KOPT-K1 (cell line): ENCODE data around the gene SENP5.

Source experiments
- H3K27ac ChIP-seq: fragments of 200-600 bp; sonication (generic); 2 replicates; pipeline ENCODE4 v1.5.1; 2016; ENCODE audit warnings: antibody characterized with exemption, mild to moderate bottlenecking, low read depth, low read length; ENCODE audit not compliant: poor library complexity, severe bottlenecking
- H3K36me3 ChIP-seq: fragments of 200-600 bp; sonication (generic); 2 replicates; pipeline ENCODE4 v1.5.1; 2017; ENCODE audit warnings: antibody characterized with exemption, mild to moderate bottlenecking, low read length, moderate library complexity; ENCODE audit not compliant: insufficient read depth
- H3K9me3 ChIP-seq: fragments of 200-600 bp; sonication (generic); 2 replicates; pipeline ENCODE4 v1.5.1; 2017; ENCODE audit warnings: antibody characterized with exemption, low read length, mild to moderate bottlenecking; ENCODE audit not compliant: insufficient read depth, poor library complexity, severe bottlenecking

Gene SENP5

DNA sequence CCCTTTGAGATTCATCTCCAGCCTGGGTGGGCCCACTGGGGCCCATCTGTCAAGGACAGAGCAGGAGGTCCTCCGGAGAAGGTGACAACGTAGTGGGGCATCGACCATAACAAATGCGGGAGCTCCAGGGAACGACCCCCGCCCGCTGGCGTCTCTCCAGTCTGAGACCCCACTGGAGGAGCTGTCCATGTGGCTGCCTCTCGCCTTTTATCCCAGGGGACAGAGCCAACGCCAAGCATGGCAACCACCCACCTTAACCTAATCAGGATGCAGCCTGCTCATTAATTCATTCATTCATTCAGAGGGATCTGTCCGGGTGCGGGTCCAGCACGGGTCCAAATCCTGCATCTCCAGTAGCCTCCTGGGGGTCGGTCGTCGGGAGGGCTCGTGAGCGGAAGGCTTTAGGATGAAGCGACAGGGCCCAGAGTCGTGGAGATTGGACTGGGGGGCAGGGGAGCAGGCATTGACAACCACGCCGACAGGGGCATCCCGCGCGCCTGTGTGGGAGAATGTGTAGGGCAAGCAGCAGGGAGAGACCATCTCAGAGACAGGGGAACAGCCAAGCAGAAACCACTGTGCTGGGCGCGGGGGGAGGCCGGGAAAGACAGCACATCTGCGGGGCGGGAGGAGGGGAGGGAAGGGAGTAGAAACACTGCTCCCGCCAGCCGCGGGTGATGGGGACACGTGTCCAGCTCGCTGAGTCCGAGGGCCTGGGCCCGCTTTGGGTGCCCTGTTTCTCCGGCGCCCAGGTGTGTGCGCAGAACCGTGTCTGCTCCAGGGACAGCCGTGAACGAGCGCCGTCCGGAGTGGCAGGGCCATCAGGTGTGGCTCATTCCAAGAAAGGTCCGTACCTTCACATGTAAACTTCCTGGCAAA lies 99.0 kb downstream of the SENP5 start:
- Histone ChIP-seq H3K36me3 (no peaks in the 10 kb centered on the region), H3K9me3 (no peaks in the 10 kb centered on the region), H3K27ac (no peak overlapping the region)

DNA sequence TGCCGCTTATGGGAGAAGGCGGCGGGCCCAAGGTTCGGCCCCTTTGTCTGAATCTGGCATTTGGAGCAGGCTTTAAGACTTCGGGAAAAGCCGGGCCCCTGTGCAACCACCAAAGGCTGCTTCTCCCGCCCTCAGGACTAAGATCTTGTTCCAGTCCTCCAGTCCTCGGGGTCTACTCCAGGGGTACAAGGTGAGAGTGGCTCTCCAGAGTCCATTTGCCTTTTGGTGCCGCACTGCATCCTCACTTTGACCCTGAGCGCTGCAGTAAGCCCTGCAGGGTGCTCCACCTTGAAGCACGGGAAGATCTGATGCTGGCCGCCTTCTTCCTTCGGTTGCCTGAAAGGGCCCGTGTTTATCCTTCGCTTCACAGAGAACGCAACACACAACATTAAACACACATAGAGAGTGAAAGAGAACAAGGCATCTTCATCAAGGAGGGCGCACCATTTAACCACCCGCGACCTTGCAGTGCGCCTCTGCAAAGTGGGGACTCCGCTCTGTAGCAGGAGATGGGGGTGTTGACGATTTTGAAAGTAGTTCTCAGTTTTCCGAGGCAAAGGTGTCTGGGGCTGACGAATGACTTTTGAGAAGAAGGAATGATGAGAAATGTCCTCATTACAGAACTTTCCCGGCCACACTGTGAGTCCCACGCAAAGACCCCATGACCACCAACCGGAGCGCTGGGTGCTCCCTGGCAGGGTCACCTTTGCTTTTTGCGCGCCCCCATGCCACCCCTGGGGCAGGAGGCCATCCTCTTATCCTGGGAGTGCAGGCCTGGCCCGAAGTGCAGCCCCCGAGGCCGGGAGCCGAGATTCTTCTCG lies 99.9 kb downstream of the SENP5 start:
- Histone ChIP-seq H3K27ac (no peak overlapping the region), H3K9me3 (no peaks in the 10 kb centered on the region), H3K36me3 (no peaks in the 10 kb centered on the region)

DNA sequence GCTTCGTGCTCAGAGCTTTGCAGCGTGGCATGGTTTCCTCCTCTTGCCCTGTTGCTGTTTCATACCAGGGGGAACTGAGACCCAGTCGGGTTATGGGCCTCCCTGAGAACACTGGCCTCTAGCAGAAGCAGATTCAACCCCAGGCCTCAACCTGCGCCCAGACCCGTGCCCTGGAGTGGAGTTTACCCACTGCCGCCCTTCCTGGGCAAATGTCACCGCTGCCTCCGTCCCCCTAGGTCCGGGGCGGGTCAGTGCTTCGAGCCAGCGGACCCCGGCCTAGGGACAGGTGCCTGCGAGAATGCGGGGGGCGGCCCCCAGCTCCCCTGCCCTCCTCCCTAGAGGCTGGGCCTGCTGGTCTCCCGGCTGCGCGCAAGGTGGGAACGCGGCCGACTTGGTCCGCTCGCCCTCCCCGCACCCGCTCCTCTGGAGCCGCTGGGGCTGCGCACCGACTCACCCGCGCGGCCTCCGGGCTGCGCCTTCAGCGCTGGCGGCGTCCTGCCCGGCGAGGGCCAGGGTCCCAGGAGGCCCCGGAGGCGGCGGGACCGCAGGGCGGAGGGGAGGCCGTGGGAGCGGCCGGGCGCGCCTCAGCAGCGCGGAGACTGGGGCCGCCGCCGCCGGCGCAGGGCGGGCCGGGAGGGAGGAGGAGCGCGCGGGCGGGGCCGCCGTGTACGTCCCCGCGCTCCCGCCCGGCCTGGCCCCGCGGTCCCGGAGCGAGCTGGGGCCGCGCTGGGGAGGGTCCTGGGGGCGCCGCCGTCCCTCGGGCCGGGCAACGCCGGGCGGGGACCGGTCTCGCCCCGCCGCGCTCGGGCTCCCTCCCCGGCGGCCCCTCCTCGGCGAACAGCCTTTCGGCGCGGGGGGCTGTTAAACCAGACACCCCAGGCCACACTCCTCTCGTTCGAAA lies 100.8 kb downstream of the SENP5 start, which contains the start of gene PIGZ:
PIGZ (minus strand) TSS at position 601 of the 901 bp plus-strand sequence. CDS start 16,802 bp downstream, outside the sequence.
- no peaks in the 10 kb centered on the region for H3K9me3 ChIP-seq
- H3K36me3 ChIP-seq, result no peaks in the 10 kb centered on the region
- peak within 1 kb of the TSS; percentile 59 for H3K27ac ChIP-seq

DNA sequence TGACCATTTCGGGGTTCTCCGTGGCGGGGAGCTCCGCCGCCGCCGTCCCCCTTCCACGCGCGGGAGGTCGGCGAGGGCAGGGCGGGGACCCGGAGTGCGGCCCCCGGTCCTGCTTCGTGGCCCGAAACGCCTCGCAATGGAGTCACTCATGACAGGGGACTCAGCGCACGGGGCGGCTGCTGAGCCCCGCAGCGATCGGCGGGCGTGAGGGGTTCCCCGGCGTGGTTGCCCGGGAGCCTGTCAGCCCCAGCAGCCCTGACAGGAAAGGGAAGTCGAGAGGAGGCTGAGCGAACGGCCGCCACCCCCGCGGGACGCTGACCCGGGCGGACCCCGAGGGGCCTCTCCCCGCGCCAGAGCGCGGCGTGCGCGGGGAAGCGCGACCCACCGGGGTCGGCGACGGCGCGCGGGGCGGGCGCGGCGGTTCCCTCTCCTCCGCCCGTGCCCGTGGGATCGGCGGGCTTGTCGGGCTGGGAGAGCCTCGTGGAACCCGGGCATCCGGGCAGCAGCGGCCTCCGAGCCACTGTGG lies 101.5 kb downstream of the SENP5 start:
- peak overlapping the region; percentile 59 for H3K27ac ChIP-seq
- H3K9me3 ChIP-seq, result no peaks in the 10 kb centered on the region
- H3K36me3 ChIP-seq, result no peaks in the 10 kb centered on the region

DNA sequence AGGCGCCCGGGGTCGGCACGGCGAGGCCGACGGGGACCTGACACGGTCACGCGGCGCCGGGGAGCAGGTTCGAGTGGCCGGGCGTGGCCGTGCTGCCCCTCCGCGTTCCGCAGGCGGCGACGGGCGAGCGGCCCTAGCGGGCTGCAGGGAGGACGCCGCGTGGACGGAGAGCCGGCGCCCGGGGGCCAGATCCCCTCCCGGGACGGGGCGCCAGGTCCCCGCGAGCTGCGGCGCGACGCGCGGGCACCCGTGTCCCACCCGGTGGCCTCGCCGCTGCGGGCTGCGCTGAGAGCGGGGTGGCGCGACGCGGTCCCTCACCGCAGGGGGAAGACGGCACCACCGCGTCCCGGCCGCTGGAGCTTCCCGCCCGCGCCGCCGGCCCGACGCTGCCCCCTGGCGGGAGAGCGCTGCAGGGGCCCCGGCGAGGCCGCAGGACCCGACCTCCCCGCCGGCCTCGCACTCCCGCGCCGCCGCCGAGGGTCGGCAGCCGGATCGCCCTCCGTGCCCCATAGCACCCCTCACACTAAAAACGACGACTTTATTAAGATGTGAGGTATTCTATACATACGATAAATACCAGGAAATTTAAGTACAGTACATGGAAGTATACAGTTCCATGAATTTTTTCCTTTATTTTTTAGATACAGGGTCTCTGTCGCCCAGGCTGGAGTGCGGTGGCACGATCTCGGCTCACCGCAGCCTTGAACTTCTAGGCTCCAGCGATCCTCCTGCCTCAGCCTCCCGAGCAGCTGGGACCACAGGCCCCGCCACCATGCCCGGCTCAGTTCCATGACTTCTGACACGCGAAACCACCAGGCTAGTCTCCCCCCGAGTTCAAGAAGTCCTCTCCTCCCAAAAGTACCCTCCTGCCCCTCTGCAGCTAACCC lies 102.2 kb downstream of the SENP5 start:
- Histone ChIP-seq H3K36me3 (no peaks in the 10 kb centered on the region), H3K27ac (peak overlapping the region; percentile 59), H3K9me3 (no peaks in the 10 kb centered on the region)

DNA sequence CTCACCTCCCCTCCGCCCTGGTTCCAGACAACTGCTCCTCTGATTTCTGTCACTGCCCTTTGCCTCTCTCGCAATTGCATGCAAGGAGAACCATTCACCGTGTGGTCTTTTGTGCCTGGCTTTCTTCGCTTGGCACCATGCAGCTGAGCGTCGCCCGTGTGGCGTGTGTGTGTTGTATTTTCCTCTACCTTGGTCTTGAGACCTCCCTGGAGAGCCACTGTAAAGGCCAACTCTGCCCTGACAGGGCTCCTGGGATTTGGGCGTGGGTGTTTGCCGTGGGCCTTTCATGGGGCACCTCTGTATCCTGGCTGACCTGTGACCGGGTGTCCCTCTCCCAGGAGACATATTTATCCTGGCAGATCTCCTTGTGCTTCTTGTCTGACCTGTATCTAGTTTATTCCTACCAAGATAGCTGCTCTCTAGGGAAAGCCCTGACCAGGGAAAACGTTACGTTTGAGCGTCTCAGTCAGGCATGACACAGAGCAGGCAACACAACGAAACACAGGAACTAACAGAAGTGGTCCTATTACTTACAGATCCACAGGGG lies 102.9 kb downstream of the SENP5 start:
- Histone ChIP-seq H3K9me3 (no peaks in the 10 kb centered on the region), H3K27ac (no peak overlapping the region), H3K36me3 (no peaks in the 10 kb centered on the region)

DNA sequence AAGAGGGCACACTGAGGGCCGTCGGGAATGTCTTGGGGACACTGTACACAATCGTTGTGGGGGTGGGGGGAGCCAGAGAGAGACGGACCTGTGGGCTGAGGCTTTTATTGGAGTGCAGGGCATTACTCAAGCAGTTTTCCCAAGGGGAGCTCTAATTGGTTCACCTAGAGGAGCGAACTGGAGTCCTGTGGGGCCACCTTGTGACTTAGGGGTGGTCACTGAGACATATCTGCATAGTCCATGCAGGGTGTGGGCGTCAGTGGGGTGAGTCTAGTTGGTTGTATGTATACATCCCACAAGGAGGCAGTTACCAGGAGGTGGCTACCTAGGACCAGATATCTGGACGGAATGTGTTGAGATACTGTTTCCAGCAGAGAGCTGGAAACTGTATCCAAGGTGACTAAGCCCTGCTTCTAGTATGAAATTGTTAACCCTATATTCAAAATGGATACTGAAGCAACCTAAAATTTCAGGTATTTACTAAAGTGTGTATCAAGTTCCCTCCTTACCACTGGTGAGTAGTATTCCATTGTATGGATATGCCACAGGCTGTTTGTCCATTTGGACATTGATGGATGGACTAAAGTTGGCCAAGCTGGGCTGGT lies 103.5 kb downstream of the SENP5 start:
- H3K36me3 ChIP-seq, result no peaks in the 10 kb centered on the region
- H3K9me3 ChIP-seq, result no peaks in the 10 kb centered on the region
- no peak overlapping the region for H3K27ac ChIP-seq

DNA sequence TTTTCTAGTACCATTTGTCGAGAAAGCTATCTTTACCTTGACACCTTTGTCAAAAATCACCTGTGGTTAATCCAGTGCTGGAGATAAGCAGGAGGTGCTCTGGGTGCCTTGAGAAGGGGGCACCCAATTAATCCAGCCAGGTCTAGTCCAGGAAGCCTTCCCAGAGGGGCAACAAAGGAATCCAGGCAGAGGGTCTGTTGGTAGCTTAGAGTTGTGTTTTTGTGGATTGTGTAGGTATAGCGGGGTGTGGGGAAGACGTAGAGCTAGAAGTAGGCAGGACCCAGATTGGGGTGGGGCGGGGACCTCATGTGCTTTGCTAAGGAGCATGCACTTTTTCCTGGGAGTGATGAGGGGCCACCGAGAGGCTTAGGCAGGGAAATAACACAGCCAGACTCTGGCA lies 106.9 kb downstream of the SENP5 start:
- no peak overlapping the region for H3K27ac ChIP-seq
- H3K9me3 ChIP-seq, result no peaks in the 10 kb centered on the region
- H3K36me3 ChIP-seq, result no peaks in the 10 kb centered on the region

DNA sequence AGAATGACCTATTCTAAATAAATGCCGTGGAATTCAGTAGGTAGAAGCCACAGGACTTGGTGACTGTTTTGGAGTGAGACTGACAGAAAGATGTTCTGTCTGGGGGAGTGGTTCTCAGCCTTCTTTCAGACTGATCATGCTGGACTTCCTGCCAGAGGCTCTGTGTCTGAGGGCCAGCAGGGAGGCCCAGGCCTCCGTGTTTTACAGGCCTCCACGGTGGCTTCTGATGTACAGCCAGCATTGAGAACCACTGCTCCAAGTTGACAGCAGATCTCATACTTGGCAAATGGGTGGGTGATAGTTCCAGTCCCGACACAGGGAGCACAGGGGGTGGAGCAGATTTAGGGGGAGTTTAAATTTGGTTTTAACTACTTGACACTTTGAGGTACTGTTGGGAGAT lies 107.6 kb downstream of the SENP5 start:
- Histone ChIP-seq H3K27ac (no peak overlapping the region), H3K9me3 (no peaks in the 10 kb centered on the region), H3K36me3 (no peaks in the 10 kb centered on the region)

DNA sequence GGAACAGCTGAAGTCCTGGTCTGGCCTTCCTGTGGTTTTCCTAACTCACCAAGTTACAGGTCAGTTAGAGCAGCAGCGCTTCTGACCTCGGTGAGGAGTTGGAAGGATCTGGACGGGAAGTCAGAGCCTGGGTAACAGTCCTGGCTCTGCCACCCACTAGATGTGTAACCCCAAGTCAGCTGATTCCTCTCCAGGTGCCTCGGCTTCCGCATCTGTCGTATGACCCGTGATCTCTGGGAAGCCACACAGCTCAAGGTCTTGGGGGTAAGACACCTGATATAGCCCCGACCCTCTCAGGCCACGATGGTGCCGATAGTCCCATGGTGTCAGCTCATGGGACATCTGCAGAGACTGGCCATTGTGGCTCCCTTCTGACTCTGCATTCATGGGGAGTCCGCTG lies 109.2 kb downstream of the SENP5 start:
- H3K9me3 ChIP-seq, result peaks cover 3% of the 10 kb centered on the region
- no peaks in the 10 kb centered on the region for H3K36me3 ChIP-seq
- H3K27ac ChIP-seq, result peak overlapping the region; percentile 24

DNA sequence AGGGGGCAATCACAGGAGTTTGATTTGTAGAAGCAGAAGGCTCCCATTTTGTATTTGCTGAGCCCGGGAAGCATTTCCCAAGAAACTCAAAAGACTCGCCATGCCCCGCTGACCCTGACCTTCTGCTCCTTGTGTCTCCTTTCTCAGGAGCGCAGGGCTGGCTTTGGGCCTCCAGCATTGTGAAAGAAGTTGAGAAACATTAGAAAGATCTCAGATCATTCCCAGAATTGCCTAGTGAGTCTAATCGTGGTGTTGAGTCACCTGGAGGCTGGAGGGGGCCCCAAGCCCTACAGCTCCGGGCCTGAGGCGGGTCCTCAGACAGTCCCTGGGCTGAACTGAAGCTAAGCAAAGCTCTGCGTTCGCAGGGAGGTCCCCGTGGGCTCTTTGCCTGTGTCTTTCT lies 111.8 kb downstream of the SENP5 start:
- peaks cover 15% of the 10 kb centered on the region for H3K9me3 ChIP-seq
- no peak overlapping the region for H3K27ac ChIP-seq
- no peaks in the 10 kb centered on the region for H3K36me3 ChIP-seq

DNA sequence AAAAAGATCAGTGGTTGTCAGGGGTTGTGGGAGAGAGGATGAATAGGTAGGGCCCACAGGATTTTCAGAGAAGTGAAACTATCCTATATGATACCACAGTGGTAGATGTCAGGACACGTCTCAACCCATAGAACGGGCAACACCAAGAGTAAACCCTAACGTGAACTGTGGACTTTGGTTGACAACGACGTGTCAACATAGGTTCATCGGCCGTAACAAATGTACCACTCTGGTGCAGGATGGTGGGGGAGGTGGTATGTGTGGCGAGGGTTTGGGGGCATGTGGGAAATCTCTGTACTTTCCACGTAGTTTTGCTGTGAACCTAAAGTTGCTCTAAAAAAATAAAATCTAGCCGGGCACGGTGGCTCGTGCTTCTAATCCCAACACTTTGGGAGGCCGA lies 113.9 kb downstream of the SENP5 start:
- H3K27ac ChIP-seq, result no peak overlapping the region
- peaks cover 15% of the 10 kb centered on the region for H3K9me3 ChIP-seq
- no peaks in the 10 kb centered on the region for H3K36me3 ChIP-seq

DNA sequence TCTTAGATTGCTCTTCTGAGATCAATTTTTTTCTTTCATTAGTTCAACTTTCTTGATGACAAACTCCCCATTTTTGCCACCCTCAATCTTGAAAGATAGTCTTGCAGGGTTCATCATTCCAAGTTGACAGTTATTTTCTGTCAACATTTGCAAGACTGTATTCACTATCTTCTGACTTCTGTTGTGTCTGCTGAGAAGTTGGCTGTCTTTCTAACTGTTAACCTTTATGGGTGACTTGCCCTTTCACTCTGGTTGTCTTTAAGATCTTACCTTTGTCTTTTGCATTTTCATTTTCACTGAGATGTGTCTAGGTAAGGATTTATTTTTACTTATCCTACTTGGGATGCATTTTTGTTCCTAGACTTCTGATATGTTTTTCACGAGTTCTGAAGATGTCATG lies 115.5 kb downstream of the SENP5 start:
- H3K36me3 ChIP-seq, result no peaks in the 10 kb centered on the region
- peaks cover 15% of the 10 kb centered on the region for H3K9me3 ChIP-seq
- H3K27ac ChIP-seq, result no peak overlapping the region
